ENCODE data around the gene MTARC2. TPM values are rescaled to one million over a fixed set of nuclear protein-coding genes. Genes with fewer than 3 reads are reported as not detected.

MTARC2 gene
- total and polyA plus RNA-seq, 2 of the 13 experiments (the other 11 are each of a cell fraction or from before 2014, with no cell fraction given): 8.5 to 10.1 TPM

GRCh38 chr1:220707160-220707559 is 41.0 kb upstream of the MTARC2 start (continued):
- TF ChIP-seq AKNA (CRISPR knock-in tag; IDR thresholded peaks at IDR 0.05; ENCODE audit: borderline replicate concordance) (no peak), NFYB (CRISPR knock-in tag; IDR thresholded peaks at IDR 0.05) (no peak)

GRCh38 chr1:220708244-220708643 is 39.9 kb upstream of the MTARC2 start:
- no peak overlapping the region for H3K27ac ChIP-seq (ENCODE audit: extremely low read length, insufficient read depth, low read length)
- no TSS peak for BruUV-seq (replicated peaks)
- no peaks in the 10 kb centered on the region for H3K79me2 ChIP-seq (ENCODE audit: insufficient read depth, low read length)
- intact Hi-C loops (cut with micrococcal nuclease; ENCODE audit: unreplicated experiment): no loop called here
- WGBS (ENCODE audit: low lambda C conversion rate): 28% methylated on average over 4 of the region's 4 CpGs
- FAIRE-seq (peak; percentile 54), ATAC-seq (no peak), DNase-seq (ENCODE audit: low spot score) (peak; percentile 24)
- no peaks in the 10 kb centered on the region for H3K36me3 ChIP-seq (replicated peaks in 1 of 2; ENCODE audit: control insufficient read depth in 1 of 2, insufficient read depth in 2 of 2, low read length in 2 of 2)
- ChIA-PET CTCF (ENCODE audit: low intra/inter-chr PET ratio, low total read pairs) (no interaction called here), POLR2A (interaction anchor here (0.6 to 2.3 kb wide), 4 partner anchors 9 to 79 kb away, joined by 3 to 7 read pairs (median 4); partner anchors contain the start of genes MTARC1 and MTARC2)
- H3K27me3 ChIP-seq (ENCODE audit: control insufficient read depth in 1 of 2, insufficient read depth in 2 of 2, low read length in 2 of 2): no peaks in the 10 kb centered on the region
- H2AFZ ChIP-seq (ENCODE audit: low read length): no peak overlapping the region
- no peak overlapping the region for H3K4me3 ChIP-seq (replicated peaks in 1 of 3; ENCODE audit: insufficient read depth in 1 of 3, low read depth in 2 of 3, low read length in 3 of 3)
- peaks cover 86% of the 10 kb centered on the region for H3K4me1 ChIP-seq (ENCODE audit: insufficient read depth, low read length)
- no peak overlapping the region for H3K9ac ChIP-seq (ENCODE audit: insufficient read depth, low read depth, low read length)
- no peaks in the 10 kb centered on the region for H3K9me3 ChIP-seq (ENCODE audit: low read length)
- in situ Hi-C loops (cut with HindIII; ENCODE audit: extremely low pct_ligation_motif_present, low pct_unique_long_range_greater_than_20kb): no loop called here
- no peaks in the 10 kb centered on the region for H4K20me1 ChIP-seq (ENCODE audit: insufficient read depth, low read length)
- no peak overlapping the region for H3K4me2 ChIP-seq (ENCODE audit: low read depth, low read length)
- TF ChIP-seq SNAPC4 (CRISPR knock-in tag; IDR thresholded peaks at IDR 0.05): no peak
- TF ChIP-seq JARID2 (CRISPR knock-in tag; IDR thresholded peaks at IDR 0.05; ENCODE audit: insufficient replicate concordance): no peak
- no peak for TF ChIP-seq CEBPB (IDR thresholded peaks at IDR 0.05; ENCODE audit: borderline replicate concordance, low read depth, low read length)
- no peak for TF ChIP-seq ZBTB38 (CRISPR knock-in tag; IDR thresholded peaks at IDR 0.05)
- no peak for TF ChIP-seq MTF1 (CRISPR knock-in tag; IDR thresholded peaks at IDR 0.05)
- TF ChIP-seq IKZF4 (CRISPR knock-in tag; IDR thresholded peaks at IDR 0.05; ENCODE audit: borderline replicate concordance, low read depth, not compliant biosample characterization): no peak
- TF ChIP-seq RXRB (CRISPR knock-in tag; IDR thresholded peaks at IDR 0.05; ENCODE audit: borderline replicate concordance): no peak
- TF ChIP-seq ZNF670 (CRISPR knock-in tag; IDR thresholded peaks at IDR 0.05; ENCODE audit: borderline replicate concordance): no peak
- no peak for TF ChIP-seq ZNF720 (CRISPR knock-in tag; IDR thresholded peaks at IDR 0.05)

Measured in HepG2 (cell line).